Fibroblast of the conjunctiva (primary cell): ENCODE measurements around the gene ZNG1F.
"Not testable (repeated sequence)": the region's sequence is repeated elsewhere in the genome, so short reads cannot be mapped to it uniquely, and the experiment has no call there.

Experiments
- DNase-seq: peaks from one replicate; pipeline ENCODE4 v3.0.0-alpha.2; 2010; ENCODE audit warnings: low read depth

Gene ZNG1F

DNA sequence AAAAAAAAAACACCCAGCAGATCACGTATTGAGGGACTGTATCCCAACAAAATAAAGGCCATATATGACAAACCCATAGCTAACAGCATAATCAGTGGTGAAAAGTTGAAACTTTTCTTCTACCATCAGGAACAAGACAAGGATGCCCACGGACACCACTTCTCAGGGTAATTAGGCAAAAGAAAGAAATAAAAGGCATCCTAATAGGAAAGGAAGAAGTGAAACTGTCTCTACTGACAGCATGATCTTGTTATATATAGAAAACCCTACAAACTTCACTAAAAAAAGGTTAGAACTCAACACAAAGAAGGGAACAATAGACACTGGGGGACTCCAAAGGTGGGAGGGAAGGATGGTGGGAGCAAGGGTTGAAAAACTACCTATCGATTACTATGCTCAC, 102.9 kb downstream of the ZNG1F start:
- not testable (repeated sequence) for DNase-seq

DNA sequence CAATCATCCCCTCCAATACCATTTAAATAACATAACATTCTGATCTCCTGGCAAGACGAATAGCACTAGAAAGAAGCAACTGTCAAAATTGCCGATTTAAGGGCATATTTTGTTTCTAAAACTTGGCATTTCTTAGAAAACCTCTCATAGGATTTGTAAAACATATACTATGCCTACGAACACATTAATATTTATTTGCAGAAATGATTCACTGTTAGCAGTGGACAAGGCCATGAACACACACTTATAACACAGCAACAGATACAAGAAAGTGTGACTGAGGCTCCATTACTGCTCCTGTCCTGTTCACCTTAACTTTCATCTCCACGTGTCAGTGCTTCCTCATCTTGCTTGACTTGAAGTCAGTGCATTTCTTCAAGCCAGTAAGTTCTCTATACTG, 106.8 kb downstream of the ZNG1F start:
- not testable (repeated sequence) for DNase-seq
